BLaER1 treated with 17β-estradiol and CSF1 and Interleukin-3, amounts not matched to agents 10 nM and 100 nM (cell line): ENCODE results near the gene LRBA.
"Not testable (repeated sequence)": the region's sequence is repeated elsewhere in the genome, so short reads cannot be mapped to it uniquely, and the experiment has no call there.

ENCODE experiments used
- H3K27ac ChIP-seq, 11 experiments: shearing (Covaris generic); formaldehyde crosslinking; 2 replicates each; pipeline ENCODE4 v1.8.1; 2022
- H3K27me3 ChIP-seq, 11 experiments: shearing (Covaris generic); formaldehyde crosslinking; 2 replicates each; pipeline ENCODE4 v1.8.1; 2022
- H3K36me3 ChIP-seq, 11 experiments: shearing (Covaris generic); formaldehyde crosslinking; 2 replicates each; pipeline ENCODE4 v1.8.1; 2022
- H3K4me1 ChIP-seq, 10 experiments: shearing (Covaris generic); formaldehyde crosslinking; 2 replicates each; pipeline ENCODE4 v1.8.1; 2022
- H3K4me2 ChIP-seq, 11 experiments: shearing (Covaris generic); formaldehyde crosslinking; 2 replicates each; pipeline ENCODE4 v1.8.1; 2022
- H3K4me3 ChIP-seq, 10 experiments: shearing (Covaris generic); formaldehyde crosslinking; 2 replicates each; pipeline ENCODE4 v1.8.1; 2022
- H3K9ac ChIP-seq, 11 experiments: shearing (Covaris generic); formaldehyde crosslinking; 2 replicates each; pipeline ENCODE4 v1.8.1; 2022
- H3K9me3 ChIP-seq, 11 experiments: shearing (Covaris generic); formaldehyde crosslinking; replicated peaks in 1 of 11; 2 replicates each; pipeline ENCODE4 v1.8.1; 2022
- H4K20me1 ChIP-seq, 11 experiments: shearing (Covaris generic); formaldehyde crosslinking; 2 replicates each; pipeline ENCODE4 v1.8.1; 2022
- Cebpa-rat ChIP-seq, 11 experiments: shearing (Covaris generic); IDR thresholded peaks; 2 replicates each; pipeline ENCODE4 v1.8.1; 2022

The LRBA gene

DNA sequence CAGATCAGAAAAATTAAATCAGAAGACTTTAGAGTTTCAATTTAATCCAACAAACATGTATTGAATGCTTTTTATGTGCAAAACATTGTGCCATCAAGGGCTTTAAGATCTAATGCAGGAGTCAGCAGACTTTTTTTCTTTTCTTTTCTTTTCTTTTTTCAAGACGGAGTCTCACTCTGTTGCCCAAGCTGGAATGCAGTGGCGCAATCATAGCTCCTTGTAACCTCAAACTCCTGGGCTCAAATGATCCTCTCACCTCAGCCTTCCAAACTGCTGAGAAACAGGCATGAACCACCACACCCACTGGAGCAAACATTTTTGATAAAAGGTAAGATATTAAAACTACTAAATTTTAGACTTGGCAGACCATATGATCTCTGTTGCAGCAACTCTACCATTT, 24.6 kb upstream of the LRBA start:
- Histone ChIP-seq H4K20me1 (no peaks in the 10 kb centered on the region), H3K4me3 (no peak overlapping the region), H3K9me3 (no peaks in the 10 kb centered on the region), H3K4me1 (no peaks in the 10 kb centered on the region), H3K4me2 (no peak overlapping the region), H3K9ac (no peak overlapping the region), H3K27me3 (no peaks in the 10 kb centered on the region), H3K27ac (no peak overlapping the region), H3K36me3 (no peaks in the 10 kb centered on the region)
- no peak for TF ChIP-seq Cebpa-rat (IDR thresholded peaks at IDR 0.05)

DNA sequence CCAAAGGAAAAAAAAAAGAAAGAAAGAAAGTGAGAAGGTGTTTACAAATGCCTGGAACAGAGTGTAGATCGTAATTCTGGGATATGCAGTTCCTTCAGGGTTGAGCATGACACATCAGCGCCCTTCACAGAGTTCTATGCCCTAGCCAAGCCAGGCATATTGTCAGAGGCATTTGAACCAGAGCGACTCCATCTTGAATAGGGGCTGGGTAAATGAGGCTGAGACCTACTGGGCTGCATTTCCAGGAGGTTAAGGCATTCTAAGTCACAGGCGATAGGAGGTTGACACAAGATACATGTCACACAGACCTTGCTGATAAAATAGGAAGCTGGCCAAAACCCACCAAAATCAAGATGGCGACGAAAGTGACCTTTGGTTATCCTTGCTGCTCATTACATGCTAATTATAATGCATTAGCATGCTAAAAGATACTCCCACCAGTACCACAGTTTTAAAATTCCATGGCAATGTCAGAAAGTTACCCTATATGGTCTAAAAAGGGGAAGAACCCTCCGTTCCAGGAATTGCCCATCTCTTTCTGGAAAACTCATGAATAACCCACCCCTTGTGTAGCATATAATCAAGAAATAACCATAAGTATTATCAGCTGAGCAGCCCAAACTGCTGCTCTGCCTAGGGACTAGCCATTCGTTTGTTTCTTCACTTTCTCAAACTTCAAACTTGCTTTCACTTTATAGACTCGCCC, 23.5 kb upstream of the LRBA start:
- no peak for TF ChIP-seq Cebpa-rat (IDR thresholded peaks at IDR 0.05)
- Histone ChIP-seq H3K27me3 (no peaks in the 10 kb centered on the region), H3K9me3 (no peaks in the 10 kb centered on the region), H3K36me3 (no peaks in the 10 kb centered on the region), H3K9ac (no peak overlapping the region), H4K20me1 (no peaks in the 10 kb centered on the region), H3K4me2 (no peak overlapping the region), H3K4me1 (no peaks in the 10 kb centered on the region), H3K27ac (no peak overlapping the region), H3K4me3 (no peak overlapping the region)

DNA sequence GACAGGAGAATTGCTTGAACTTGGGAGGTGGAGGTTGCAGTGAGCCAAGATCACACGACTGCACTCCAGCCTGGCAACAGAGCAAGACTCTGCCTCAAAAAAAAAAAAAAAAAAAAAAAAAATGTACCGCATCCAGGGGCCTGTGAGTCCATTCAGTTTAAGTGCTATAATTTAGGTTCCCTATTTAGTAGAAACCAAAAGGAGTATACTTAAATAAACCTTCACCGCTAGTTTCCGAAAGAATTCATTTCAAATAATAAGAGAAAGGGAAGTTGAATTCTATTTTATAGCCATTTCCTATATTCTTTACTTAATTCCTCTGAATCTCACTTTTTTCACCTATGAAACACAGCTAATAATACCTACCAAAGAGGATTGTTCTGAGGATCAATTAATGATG, 20.8 kb upstream of the LRBA start:
- Histone ChIP-seq H3K4me3 (no peak overlapping the region), H3K36me3 (no peaks in the 10 kb centered on the region), H3K27me3 (no peaks in the 10 kb centered on the region), H3K9me3 (no peaks in the 10 kb centered on the region), H3K9ac (no peak overlapping the region), H3K4me1 (peaks cover 0 to 10% (median 5%) of the 10 kb centered on the region in 10 experiments; a peak in 11 of 20 replicates), H4K20me1 (no peaks in the 10 kb centered on the region), H3K27ac (no peak overlapping the region), H3K4me2 (no peak overlapping the region)
- no peak for TF ChIP-seq Cebpa-rat (IDR thresholded peaks at IDR 0.05)

DNA sequence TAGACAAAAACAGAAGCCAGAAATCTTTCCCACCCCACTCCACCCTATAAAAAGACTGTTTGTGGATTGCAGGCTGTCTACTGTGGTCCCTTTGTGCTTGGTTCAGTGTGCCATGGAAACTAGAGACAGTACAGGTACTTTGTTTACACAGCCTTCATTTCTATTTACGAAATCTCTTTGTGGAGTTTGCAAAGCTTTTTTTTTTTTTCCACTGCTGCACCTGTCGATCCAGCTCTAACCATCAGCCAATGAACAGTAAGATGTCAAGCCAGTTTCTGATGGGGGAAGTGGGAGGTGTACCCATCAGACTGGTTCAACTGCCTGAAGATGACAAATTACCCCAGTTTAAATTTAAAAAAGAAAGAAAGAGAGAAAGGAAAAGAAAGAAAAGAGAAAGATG, 20.2 kb upstream of the LRBA start:
- Histone ChIP-seq H3K36me3 (no peaks in the 10 kb centered on the region), H3K4me2 (no peak overlapping the region), H3K27ac (no peak overlapping the region), H3K4me1 (peaks cover 0 to 10% (median 5%) of the 10 kb centered on the region in 10 experiments; a peak in 11 of 20 replicates), H3K9ac (no peak overlapping the region), H4K20me1 (no peaks in the 10 kb centered on the region), H3K27me3 (no peaks in the 10 kb centered on the region), H3K4me3 (no peak overlapping the region), H3K9me3 (no peaks in the 10 kb centered on the region)
- TF ChIP-seq Cebpa-rat (IDR thresholded peaks at IDR 0.05), result no peak

DNA sequence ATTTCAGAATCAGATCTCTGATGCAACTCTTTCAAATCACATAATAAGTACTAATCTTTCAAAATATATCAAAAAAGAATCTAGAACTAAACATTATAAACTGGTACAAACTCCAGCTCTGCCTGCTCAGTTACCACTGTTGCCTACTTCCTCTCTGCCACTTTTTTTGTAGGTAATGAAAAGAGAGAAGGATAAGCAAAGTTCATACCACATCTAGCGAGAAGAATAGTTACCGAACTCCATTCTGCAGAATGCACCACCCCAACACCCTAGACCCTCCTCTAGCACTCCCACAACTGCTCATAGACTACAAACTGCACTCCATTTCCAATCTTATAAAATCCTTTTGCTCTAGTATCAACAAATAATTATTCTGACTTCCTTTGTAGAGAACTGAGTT, 19.7 kb upstream of the LRBA start:
- no peak overlapping the region for H3K9ac ChIP-seq
- no peaks in the 10 kb centered on the region for H3K9me3 ChIP-seq
- H3K36me3 ChIP-seq, result no peaks in the 10 kb centered on the region
- H4K20me1 ChIP-seq, result no peaks in the 10 kb centered on the region
- H3K4me3 ChIP-seq, result no peak overlapping the region
- no peak overlapping the region for H3K27ac ChIP-seq
- TF ChIP-seq Cebpa-rat (IDR thresholded peaks at IDR 0.05), result no peak
- H3K4me1 ChIP-seq, result peaks cover 0 to 10% (median 5%) of the 10 kb centered on the region in 10 experiments; a peak in 11 of 20 replicates
- H3K4me2 ChIP-seq, result no peak overlapping the region
- H3K27me3 ChIP-seq, result no peaks in the 10 kb centered on the region

DNA sequence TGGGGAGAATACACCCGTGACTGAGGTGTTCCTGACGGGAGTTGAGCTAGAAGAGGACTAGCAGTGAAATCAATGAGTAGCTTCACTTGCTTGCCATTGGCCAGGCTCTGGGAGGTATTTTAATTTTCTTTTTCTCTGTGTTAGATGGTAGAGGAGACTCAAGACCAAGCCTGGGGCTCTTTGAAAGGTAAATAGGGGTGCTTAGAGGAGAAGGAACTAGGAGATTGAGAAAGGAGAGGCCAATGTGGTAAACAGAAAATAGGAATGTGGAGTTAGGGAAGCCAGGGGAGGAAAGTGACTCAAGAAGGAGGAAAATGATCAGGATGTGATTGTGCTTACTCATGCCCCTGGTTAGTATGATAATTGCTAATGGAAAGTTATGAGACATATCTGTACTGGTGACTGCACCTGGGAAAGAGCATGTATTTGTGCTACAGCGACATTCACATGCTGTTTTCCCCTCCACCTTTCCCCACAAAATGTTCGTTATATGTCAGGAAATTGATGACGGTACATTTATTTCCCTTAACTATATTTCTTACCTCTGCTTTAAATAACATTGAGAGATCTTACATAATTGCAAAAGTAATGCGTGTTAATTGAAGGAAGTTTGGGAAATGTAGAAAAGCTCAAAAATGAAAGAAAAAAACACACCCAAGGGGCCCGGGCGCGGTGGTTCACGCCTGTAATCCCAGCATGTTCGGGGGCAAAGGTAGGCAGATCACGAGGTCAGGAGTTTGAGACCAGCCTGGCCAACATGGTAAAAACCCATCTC, 16.9 kb upstream of the LRBA start:
- H3K27ac ChIP-seq, result no peak overlapping the region
- H3K4me1 ChIP-seq, result peaks cover 0 to 10% (median 5%) of the 10 kb centered on the region in 10 experiments; a peak in 11 of 20 replicates
- no peaks in the 10 kb centered on the region for H3K27me3 ChIP-seq
- H3K9ac ChIP-seq, result no peak overlapping the region
- no peak for TF ChIP-seq Cebpa-rat (IDR thresholded peaks at IDR 0.05)
- H3K9me3 ChIP-seq, result no peaks in the 10 kb centered on the region
- peak overlapping the region in 7 of 11 experiments; percentile 3 to 58 (median 38); a peak in 10 of 22 replicates for H3K4me2 ChIP-seq
- no peaks in the 10 kb centered on the region for H3K36me3 ChIP-seq
- no peaks in the 10 kb centered on the region for H4K20me1 ChIP-seq
- no peak overlapping the region for H3K4me3 ChIP-seq

DNA sequence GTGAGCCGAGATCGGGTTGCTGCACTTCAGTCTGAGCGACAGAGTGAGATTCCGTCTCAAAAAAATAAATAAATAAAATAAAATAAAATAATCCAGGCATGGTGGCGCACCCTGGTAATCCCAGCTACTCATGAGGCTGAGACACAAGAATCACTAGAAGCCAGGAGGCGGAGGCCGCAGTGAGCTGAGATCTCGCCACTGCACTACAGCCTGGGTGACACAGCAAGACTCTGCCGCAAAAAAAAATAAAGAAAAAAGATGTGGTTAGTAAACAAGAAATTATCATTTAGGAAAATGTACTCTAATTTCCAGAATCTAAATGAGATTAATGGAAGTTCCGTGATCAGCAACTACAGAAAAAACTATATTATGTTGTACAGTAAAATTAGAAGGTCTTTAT, 14.5 kb upstream of the LRBA start:
- Histone ChIP-seq H3K4me1 (peaks cover 0 to 10% (median 5%) of the 10 kb centered on the region in 10 experiments; a peak in 11 of 20 replicates), H3K27ac (no peak overlapping the region), H3K27me3 (no peaks in the 10 kb centered on the region), H3K36me3 (no peaks in the 10 kb centered on the region), H4K20me1 (no peaks in the 10 kb centered on the region), H3K9ac (no peak overlapping the region), H3K4me3 (no peak overlapping the region), H3K9me3 (no peaks in the 10 kb centered on the region), H3K4me2 (no peak overlapping the region)
- no peak for TF ChIP-seq Cebpa-rat (IDR thresholded peaks at IDR 0.05)

DNA sequence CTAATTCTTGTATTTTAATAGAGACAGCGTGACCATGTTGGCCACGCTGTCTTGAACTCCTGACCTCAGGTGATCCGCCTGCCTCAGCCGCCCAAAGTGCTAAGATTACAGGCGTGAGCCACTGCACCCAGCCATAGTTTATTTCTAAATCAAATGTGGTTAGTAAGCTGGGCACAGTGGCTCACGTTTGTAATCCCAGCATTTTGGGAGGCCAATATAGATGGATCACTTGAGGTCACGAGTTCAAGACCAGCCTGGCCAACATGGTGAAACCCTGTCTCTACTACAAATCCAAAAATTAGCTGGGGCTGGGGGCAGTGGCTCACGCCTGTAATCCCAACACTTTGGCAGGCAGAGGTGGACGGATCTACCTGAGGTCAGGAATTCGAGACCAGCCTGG, 13.9 kb upstream of the LRBA start:
- H3K27me3 ChIP-seq, H3K4me2 ChIP-seq, H3K4me3 ChIP-seq, H3K9me3 ChIP-seq, H4K20me1 ChIP-seq, H3K27ac ChIP-seq, H3K36me3 ChIP-seq, H3K9ac ChIP-seq: not testable (repeated sequence)
- H3K4me1 ChIP-seq, result peaks cover 0 to 10% (median 5%) of the 10 kb centered on the region in 10 experiments; a peak in 11 of 20 replicates

DNA sequence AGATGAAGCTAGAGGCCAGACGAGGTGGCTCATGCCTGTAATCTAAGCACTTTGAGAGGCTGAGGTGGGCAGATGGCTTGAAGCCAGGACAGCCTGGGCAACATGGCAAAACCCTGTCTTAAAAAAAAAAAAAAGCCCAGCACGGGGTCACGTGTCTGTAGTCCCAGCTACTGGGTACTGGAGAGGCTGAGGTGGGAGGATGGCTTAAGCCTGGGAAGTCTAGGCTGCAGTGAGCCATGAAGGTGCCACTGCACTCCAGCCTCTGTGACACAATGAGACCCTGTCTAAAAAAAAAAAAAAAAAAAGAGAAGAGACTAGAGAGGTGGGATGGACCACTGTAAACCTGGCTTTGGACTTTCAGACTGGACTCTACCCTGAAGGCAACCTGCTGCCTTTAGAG, 10.7 kb upstream of the LRBA start:
- Histone ChIP-seq H3K9ac (no peak overlapping the region), H3K27ac (no peak overlapping the region), H3K27me3 (no peaks in the 10 kb centered on the region)

DNA sequence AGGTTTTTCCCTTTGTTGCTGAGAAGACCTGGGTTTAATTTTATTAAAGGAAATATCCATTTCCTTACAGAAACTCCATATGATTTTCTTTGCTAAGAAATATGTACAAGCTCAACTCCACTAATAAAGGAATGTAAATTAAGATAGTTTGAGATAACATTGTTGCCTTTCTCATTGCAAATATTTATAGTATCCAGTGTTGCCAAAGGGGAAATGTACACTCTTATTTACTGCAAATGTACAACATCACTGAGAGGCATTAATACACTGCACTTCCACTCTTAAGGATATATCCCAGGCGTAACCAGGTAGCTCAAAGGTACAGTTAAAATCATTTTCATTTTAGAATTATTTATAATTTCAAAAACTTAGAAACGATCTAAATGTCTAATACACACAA, 7.5 kb upstream of the LRBA start:
- Histone ChIP-seq H3K27me3 (no peaks in the 10 kb centered on the region), H3K4me3 (no peak overlapping the region)

More for the DNA sequence above, 10.7 kb upstream of the LRBA start:
- no peak for TF ChIP-seq Cebpa-rat (IDR thresholded peaks at IDR 0.05)
- H3K9me3 ChIP-seq, result no peaks in the 10 kb centered on the region
- H3K4me1 ChIP-seq, result no peaks in the 10 kb centered on the region
- no peaks in the 10 kb centered on the region for H4K20me1 ChIP-seq
- no peak overlapping the region for H3K4me3 ChIP-seq
- H3K4me2 ChIP-seq, result no peak overlapping the region
- no peaks in the 10 kb centered on the region for H3K36me3 ChIP-seq

More for the DNA sequence above, 7.5 kb upstream of the LRBA start:
- H3K4me2 ChIP-seq, result no peak overlapping the region
- H4K20me1 ChIP-seq, result no peaks in the 10 kb centered on the region
- H3K36me3 ChIP-seq, result no peaks in the 10 kb centered on the region
- H3K27ac ChIP-seq, result no peak overlapping the region
- TF ChIP-seq Cebpa-rat (IDR thresholded peaks at IDR 0.05), result no peak
- H3K4me1 ChIP-seq, result no peaks in the 10 kb centered on the region
- H3K9ac ChIP-seq, result no peak overlapping the region
- H3K9me3 ChIP-seq, result no peaks in the 10 kb centered on the region
